ENCODE measurements around the gene SGSM1.

The SGSM1 gene

GRCh38 chr22:24937114-24937513 is 131.1 kb downstream of the SGSM1 start:
- no peak overlapping the region for H3K4me2 ChIP-seq (ENCODE audit: low read depth, low read length, poor library complexity, severe bottlenecking)

GRCh38 chr22:24938741-24939341 is 132.8 kb downstream of the SGSM1 start:
- Histone ChIP-seq H3K27me3 (ENCODE audit: insufficient read depth, low read length, poor library complexity, severe bottlenecking) (no peaks in the 10 kb centered on the region), H3K9me3 (ENCODE audit: insufficient read depth, low read depth, low read length) (no peaks in the 10 kb centered on the region), H3K9ac (ENCODE audit: low read depth, low read length, poor library complexity, severe bottlenecking) (no peak overlapping the region), H4K20me1 (ENCODE audit: insufficient read depth, low read length, poor library complexity, severe bottlenecking) (no peaks in the 10 kb centered on the region), H3K4me1 (ENCODE audit: insufficient read depth, low read length, poor library complexity, severe bottlenecking) (no peaks in the 10 kb centered on the region), H2AFZ (ENCODE audit: low read length) (no peak overlapping the region), H3K79me2 (ENCODE audit: insufficient read depth, low read length) (no peaks in the 10 kb centered on the region), H3K36me3 (ENCODE audit: insufficient read depth, low read length) (no peaks in the 10 kb centered on the region), H3F3A (ENCODE audit: low read depth) (no peaks in the 10 kb centered on the region), H3K9me2 (replicated peaks; ENCODE audit: low read depth, low read length) (no peaks in the 10 kb centered on the region), H3K4me2 (ENCODE audit: low read depth, low read length, poor library complexity, severe bottlenecking) (no peak overlapping the region), H3K4me3 (ENCODE audit: low read length, poor library complexity, severe bottlenecking) (no peak overlapping the region)
- TF ChIP-seq EZH2phosphoT487 (IDR thresholded peaks at IDR 0.05; ENCODE audit: borderline replicate concordance) = no peak
- peak; percentile 84 for TF ChIP-seq CTCF (conservative IDR thresholded peaks at IDR 0.05; ENCODE audit: low read length)

More at GRCh38 chr22:24937114-24937513, 131.1 kb downstream of the SGSM1 start:
- H3K27me3 ChIP-seq (ENCODE audit: insufficient read depth, low read length, poor library complexity, severe bottlenecking) = no peaks in the 10 kb centered on the region
- no peak overlapping the region for H3K4me3 ChIP-seq (ENCODE audit: low read length, poor library complexity, severe bottlenecking)
- H2AFZ ChIP-seq (ENCODE audit: low read length) = no peak overlapping the region
- H3K36me3 ChIP-seq (ENCODE audit: insufficient read depth, low read length) = no peaks in the 10 kb centered on the region
- peak; percentile 43 for TF ChIP-seq CTCF (conservative IDR thresholded peaks at IDR 0.05; ENCODE audit: low read length)
- no peak for TF ChIP-seq EZH2phosphoT487 (IDR thresholded peaks at IDR 0.05; ENCODE audit: borderline replicate concordance)
- H3K9me2 ChIP-seq (replicated peaks; ENCODE audit: low read depth, low read length) = no peaks in the 10 kb centered on the region
- no peaks in the 10 kb centered on the region for H3K79me2 ChIP-seq (ENCODE audit: insufficient read depth, low read length)
- H3K9me3 ChIP-seq (ENCODE audit: insufficient read depth, low read depth, low read length) = no peaks in the 10 kb centered on the region
- no peaks in the 10 kb centered on the region for H3F3A ChIP-seq (ENCODE audit: low read depth)
- no peaks in the 10 kb centered on the region for H4K20me1 ChIP-seq (ENCODE audit: insufficient read depth, low read length, poor library complexity, severe bottlenecking)
- no peaks in the 10 kb centered on the region for H3K4me1 ChIP-seq (ENCODE audit: insufficient read depth, low read length, poor library complexity, severe bottlenecking)
- H3K9ac ChIP-seq (ENCODE audit: low read depth, low read length, poor library complexity, severe bottlenecking) = no peak overlapping the region

GRCh38 chr22:24942301-24942700 is 136.3 kb downstream of the SGSM1 start:
- H3K79me2 ChIP-seq (ENCODE audit: insufficient read depth, low read length) = no peaks in the 10 kb centered on the region
- no peak overlapping the region for H3K4me3 ChIP-seq (ENCODE audit: low read length, poor library complexity, severe bottlenecking)
- no peak overlapping the region for H3K4me2 ChIP-seq (ENCODE audit: low read depth, low read length, poor library complexity, severe bottlenecking)
- H3K27me3 ChIP-seq (ENCODE audit: insufficient read depth, low read length, poor library complexity, severe bottlenecking) = no peaks in the 10 kb centered on the region
- H4K20me1 ChIP-seq (ENCODE audit: insufficient read depth, low read length, poor library complexity, severe bottlenecking) = no peaks in the 10 kb centered on the region
- no peaks in the 10 kb centered on the region for H3K9me2 ChIP-seq (replicated peaks; ENCODE audit: low read depth, low read length)
- H3K9me3 ChIP-seq (ENCODE audit: insufficient read depth, low read depth, low read length) = no peaks in the 10 kb centered on the region
- no peak overlapping the region for H2AFZ ChIP-seq (ENCODE audit: low read length)
- H3K36me3 ChIP-seq (ENCODE audit: insufficient read depth, low read length) = no peaks in the 10 kb centered on the region
- no peaks in the 10 kb centered on the region for H3K4me1 ChIP-seq (ENCODE audit: insufficient read depth, low read length, poor library complexity, severe bottlenecking)
- H3F3A ChIP-seq (ENCODE audit: low read depth) = no peaks in the 10 kb centered on the region
- H3K9ac ChIP-seq (ENCODE audit: low read depth, low read length, poor library complexity, severe bottlenecking) = no peak overlapping the region
- TF ChIP-seq EZH2phosphoT487 (IDR thresholded peaks at IDR 0.05; ENCODE audit: borderline replicate concordance) = no peak
- TF ChIP-seq CTCF (conservative IDR thresholded peaks at IDR 0.05; ENCODE audit: low read length) = no peak
